ENCODE data around the gene KCNK13.
"Not testable (repeated sequence)": the region's sequence is repeated elsewhere in the genome, so short reads cannot be mapped to it uniquely, and the experiment has no call there.

Gene KCNK13

DNA sequence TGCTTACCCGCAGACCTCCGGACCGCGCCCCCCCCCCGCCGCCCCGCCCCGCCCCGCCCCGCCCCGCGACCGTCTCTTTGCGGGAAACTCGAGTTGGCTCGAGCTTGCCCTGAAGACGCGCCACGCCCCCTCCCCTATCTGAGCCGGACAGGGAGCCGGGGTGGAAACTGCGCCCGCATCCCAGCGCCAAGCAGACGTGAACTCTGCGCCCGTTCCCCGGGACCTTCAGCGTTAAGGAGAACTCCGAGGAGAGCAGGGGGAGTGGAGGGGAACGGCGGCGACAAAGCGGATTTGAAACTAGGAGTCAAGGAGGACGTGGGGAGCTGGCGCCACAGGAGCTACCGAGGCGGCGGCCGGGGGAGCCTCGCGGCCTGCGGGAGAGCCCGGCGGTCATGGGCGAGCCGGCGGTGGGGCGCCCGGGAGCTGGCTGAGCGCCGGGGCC lies at the start of gene KCNK13:
Gene KCNK13, plus strand, starts transcription at position 310 of the 442 bp plus-strand sequence. CDS start 212 bp downstream, outside the sequence.
- no peak for DNase-seq (ENCODE audit: low read depth, low spot score)

DNA sequence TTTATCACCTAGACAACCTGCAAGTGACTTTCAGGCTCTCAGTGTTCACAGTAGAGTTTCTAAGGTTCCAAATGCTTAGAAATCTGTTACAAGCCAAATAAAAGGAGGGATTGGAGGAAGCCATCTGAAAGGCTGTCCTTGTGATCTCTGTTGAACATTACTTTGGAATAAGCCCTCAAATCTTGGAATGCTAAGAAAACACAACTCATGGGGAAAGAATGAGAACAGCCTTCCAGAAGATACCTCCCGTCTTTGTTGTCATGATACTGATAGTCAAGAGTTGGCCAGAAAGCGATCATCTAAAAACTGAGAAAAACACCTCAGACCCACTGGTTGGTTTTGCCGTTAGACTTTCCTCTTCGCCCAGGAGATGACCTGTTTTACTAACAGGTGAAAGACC lies 44.4 kb upstream of the KCNK13 start:
- DNase-seq (ENCODE audit: low read depth, low spot score) = no peak

DNA sequence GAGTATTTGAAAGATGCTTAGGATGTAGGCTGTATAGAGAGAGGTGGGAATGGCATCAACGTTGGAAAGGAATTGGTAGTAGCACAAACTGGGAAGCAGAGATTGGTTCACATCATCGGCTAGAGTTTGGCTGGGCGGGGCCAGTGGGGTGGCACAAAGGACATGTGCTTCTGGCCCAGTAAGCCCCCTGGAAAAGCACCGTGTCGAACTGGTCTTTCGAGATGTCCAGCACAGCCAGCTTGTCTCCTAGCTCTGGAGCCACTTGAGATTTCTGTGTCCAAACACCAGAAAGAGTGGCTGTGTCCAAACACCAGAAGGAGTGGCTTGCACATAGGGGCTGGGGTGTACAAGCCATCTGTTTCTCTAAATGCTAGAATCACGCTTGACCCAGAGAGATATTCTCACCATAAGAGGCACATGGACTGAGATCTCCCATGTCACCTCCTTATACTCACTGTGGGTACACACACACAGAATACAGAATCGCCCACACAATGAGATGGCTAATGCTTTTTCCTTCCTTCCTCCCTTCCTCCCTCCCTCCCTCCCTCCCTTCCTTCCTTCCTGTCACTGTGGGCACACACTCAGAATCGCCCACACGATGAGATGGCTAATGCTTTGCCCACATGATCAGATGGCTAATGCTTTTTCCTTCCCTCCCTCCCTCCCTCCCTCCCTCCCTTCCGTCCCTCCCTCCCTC lies 41.8 kb upstream of the KCNK13 start:
- no peak for DNase-seq (ENCODE audit: low read depth, low spot score)

DNA sequence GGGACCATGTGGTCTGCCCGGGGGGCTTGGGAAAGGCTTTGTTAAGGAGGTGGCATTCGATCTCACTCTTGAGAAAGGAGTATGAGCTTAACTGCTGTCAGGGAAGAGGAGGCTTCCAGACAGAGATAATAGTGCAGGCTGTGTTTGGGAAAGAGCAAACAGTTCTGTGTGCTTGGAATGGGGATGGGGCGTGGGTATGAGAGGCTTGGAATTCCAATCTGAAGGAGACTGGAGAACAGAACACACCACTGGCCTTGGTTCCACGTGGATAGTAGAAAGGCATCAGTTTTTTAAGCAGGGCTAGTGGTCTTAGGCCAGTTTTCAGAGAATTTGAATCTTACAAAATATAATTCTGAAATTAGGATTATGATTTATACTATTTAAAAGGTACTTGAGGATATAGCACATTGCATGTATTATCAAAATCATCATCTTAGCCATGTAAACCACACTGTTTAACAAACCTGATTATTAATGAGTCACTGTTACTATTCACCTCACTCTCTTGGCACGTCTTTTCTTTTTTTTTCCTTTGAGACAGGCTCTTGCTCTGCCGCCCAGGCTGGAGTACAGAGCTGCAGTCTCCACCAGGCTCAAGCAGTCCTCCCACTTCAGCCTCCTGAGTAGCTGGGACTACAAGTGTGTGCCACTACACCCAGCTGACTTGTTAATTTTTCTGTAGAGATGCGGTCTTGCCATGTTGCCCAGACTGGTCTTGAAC lies 38.5 kb upstream of the KCNK13 start:
- no peak for DNase-seq (ENCODE audit: low read depth, low spot score)

DNA sequence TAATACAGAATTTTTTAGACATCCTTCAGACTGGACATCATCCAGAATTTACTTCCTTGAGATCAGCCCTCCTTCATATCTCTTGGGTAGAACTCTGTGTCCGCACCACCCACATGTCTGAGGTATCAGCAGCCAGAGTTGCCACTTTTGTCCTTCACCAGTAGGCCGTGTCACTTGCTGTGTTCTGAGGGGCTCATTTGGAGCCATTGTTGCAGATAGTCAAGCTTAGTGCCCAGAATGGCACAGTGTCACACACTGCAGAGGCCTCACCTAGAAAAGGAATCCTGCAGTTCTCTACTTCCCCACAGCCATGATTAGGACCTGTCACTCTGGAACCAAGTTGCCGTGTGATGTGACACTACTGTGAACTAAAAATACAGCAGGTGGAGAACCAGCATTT lies 36.9 kb upstream of the KCNK13 start:
- no peak for DNase-seq (ENCODE audit: low read depth, low spot score)

- not testable (repeated sequence) for DNase-seq (ENCODE audit: low read depth, low spot score)
These were observed 35.2 kb upstream of the KCNK13 start for GRCh38 chr14:90026608-90027007.

DNA sequence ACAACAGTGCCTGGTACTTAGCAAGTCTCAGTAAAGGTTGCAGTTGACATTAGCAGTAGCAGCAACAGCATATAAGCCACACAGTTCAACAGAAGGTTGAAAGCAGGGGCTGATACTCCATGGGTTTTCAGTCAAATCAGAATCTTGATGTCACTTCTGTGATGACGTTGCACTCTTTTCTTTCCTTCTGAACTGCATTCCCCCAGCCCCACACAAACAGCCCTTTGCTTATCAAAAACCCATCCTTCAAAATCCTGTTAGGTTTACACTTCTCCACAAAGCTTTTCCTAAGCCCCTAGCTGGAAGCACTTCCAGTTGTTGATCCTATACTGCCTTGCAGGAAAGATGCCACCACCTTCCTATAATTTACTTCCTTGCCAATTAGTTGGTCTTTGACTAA lies 34.0 kb upstream of the KCNK13 start:
- DNase-seq (ENCODE audit: low read depth, low spot score) = no peak

- DNase-seq (ENCODE audit: low read depth, low spot score) = no peak
These were observed 27.6 kb upstream of the KCNK13 start for GRCh38 chr14:90034156-90034555.

DNA sequence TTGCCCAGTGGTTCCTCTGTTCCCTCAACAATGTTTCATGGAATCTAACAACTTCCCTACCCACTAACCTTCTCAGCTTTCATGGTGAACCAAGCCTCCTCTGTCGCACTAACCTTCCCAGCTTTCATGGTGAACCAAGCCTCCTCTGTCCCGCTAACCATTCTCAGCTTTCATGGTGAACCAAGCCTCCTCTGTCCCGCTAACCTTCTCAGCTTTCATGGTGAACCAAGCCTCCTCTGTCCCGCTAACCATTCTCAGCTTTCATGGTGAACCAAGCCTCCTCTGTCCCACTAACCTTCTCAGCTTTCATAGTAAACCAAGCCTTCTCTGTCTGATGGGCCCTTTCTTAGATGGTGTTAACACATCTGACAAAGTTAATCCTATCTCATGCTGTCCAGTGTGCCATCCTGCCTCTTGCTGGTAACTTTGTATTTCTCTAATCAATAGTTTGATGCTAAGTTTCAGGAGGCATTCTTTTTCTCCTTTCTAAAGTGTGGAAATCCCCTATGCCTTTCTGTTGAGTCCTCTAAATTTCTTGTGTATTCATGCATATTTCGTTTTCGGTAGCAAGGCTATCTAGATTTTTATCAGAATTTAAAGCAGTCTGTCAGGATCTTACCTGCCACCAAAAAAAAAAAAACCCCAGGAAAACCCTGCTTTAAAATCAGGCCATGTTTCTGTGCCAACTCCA lies 26.8 kb upstream of the KCNK13 start:
- DNase-seq (ENCODE audit: low read depth, low spot score) = no peak

- DNase-seq (ENCODE audit: low read depth, low spot score) = no peak
These were observed 22.4 kb upstream of the KCNK13 start for GRCh38 chr14:90039253-90040010.

GRCh38 chr14:90040411-90040810 lies 21.4 kb upstream of the KCNK13 start:
- DNase-seq (ENCODE audit: low read depth, low spot score) = no peak

DNA sequence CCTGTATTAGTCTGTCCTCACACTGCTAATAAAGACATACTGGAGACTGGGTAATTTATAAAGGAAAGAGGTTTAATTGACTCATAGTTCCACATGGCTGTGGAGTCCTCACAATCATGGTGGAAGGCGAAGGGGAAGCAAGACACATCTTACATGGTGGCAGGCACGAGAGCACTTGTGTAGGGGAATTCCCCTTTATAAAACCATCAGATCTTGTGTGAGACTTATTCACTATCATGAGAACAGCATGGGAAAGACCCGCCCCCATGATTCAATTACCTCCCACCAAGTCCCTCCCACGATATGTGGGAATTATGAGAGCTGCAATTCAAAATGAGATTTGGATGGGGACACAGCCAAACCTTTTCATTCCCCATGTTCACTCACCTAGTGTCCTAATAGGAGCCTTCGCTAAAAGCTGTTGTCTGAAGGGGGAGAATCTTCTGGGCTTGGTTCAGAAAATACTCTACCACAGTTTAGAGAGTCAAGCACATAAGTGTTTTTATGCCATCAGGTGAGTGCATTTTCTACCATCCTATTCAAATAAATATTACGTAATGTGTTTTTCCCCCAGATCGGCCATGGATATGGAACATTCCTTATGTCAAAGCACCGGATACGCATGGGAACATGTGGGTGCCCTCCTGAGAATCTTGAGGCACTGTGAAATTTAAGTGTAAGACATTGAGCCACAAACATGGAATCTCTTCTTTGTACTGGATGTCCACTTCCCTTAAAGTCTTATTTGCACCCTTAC lies 19.1 kb upstream of the KCNK13 start:
- DNase-seq (ENCODE audit: low read depth, low spot score) = no peak

- DNase-seq (ENCODE audit: low read depth, low spot score) = no peak
These were observed 16.2 kb upstream of the KCNK13 start for GRCh38 chr14:90045616-90046015.

GRCh38 chr14:90049390-90049789 lies 12.4 kb upstream of the KCNK13 start:
- no peak for DNase-seq (ENCODE audit: low read depth, low spot score)

- DNase-seq (ENCODE audit: low read depth, low spot score) = no peak
These were observed 11.5 kb upstream of the KCNK13 start for GRCh38 chr14:90050271-90050670.

- DNase-seq (ENCODE audit: low read depth, low spot score) = no peak
These were observed 8.8 kb upstream of the KCNK13 start for GRCh38 chr14:90053044-90053443.

DNA sequence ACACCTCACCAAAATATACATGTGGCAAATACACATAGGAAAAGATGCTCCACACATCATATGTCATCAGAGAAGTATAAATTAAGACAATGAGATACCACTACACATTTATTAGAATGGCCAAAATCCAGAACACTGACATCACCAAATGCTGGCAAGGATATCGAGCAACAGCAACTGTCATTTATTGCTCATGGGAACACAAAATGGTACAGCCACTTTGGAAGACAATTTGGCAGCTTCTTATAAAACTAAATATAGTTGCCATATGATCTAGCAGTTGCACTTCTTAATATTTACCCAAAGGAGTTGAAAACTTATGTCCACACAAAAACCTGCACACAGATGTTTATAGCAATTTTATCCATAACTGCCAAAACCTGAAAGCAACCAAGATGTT lies 7.0 kb upstream of the KCNK13 start:
- DNase-seq (ENCODE audit: low read depth, low spot score) = no peak

- no peak for DNase-seq (ENCODE audit: low read depth, low spot score)
These were observed 5.0 kb upstream of the KCNK13 start for GRCh38 chr14:90056826-90057225.

GRCh38 chr14:90058876-90059458 lies 2.8 kb upstream of the KCNK13 start:
- DNase-seq (ENCODE audit: low read depth, low spot score) = no peak

- peak; percentile 20 for DNase-seq (ENCODE audit: low read depth, low spot score)
These were observed 1.4 kb upstream of the KCNK13 start for GRCh38 chr14:90060312-90060964.
